Spleen (tissue), 7 donors: ENCODE results near the gene SORCS2.

Experiments
- POLR2A ChIP-seq, 3 donors: fragments of 450-650 bp; IDR thresholded peaks; one replicate each; pipeline ENCODE4 v1.5.1; 2017; ENCODE audit warnings: antibody characterized with exemption in 3 of 3, mild to moderate bottlenecking in 1 of 3
- POLR2AphosphoS5 ChIP-seq, 3 donors: sonication (generic); formaldehyde crosslinking; IDR thresholded peaks; one replicate each; pipeline ENCODE4 v1.5.1; 2017; ENCODE audit warnings: antibody characterized with exemption in 3 of 3
- TF ChIP-seq, protein P1 (sequence below), 11 experiments: fragments of 200-600 bp in 7 of 11; fragments of 450-650 bp in 4 of 11; sonication (generic) in 4 of 11; IDR thresholded peaks in 8 of 11; conservative IDR thresholded peaks in 3 of 11; 1 replicate in 7 of 11; 2 replicates in 4 of 11; pipeline versions ENCODE4 v1.4.0 to v1.8.0; 2016 to 2021; ENCODE audit warnings: antibody characterized with exemption in 11 of 11, inconsistent platforms in 4 of 11, mild to moderate bottlenecking in 1 of 11
- donor health status: DM: no; HTN: no; CAD: no; lungs with moderate emphysema.
- donor health status: DM: no; HTN: no; CAD: no.
- donor health status: DM: no; HTN: no; CAD: no.

DNA sequence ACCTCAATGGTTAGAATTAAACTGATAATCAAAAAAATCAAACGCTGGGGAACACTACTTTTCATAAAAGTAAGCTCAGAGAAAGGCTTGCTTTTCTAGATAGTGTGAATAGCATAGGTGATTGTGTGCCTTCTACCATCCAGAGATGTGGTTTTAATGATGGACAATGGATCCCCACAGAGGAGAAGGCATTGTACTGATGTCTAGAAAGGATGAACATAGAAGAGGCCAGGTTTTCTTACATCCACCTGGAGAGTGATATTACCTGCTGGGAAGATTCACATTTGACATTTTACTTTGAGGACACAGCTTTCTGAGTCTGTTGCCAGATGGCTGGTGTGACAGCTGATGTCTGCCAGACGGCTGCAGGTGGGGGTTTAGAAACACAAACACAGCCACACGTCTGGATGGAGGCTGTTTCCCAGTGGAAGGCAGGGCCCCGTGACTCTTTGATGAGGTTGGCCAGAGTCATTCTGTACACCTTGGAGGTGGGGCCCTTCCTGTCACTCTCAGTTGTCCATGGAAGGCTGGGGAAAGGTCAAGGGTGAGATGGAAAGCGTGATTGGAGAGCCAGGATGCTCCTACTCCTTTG is 128.0 kb downstream of the SORCS2 start:
- no peak for TF ChIP-seq POLR2A (IDR thresholded peaks at IDR 0.05)
- TF ChIP-seq, protein P1, sequence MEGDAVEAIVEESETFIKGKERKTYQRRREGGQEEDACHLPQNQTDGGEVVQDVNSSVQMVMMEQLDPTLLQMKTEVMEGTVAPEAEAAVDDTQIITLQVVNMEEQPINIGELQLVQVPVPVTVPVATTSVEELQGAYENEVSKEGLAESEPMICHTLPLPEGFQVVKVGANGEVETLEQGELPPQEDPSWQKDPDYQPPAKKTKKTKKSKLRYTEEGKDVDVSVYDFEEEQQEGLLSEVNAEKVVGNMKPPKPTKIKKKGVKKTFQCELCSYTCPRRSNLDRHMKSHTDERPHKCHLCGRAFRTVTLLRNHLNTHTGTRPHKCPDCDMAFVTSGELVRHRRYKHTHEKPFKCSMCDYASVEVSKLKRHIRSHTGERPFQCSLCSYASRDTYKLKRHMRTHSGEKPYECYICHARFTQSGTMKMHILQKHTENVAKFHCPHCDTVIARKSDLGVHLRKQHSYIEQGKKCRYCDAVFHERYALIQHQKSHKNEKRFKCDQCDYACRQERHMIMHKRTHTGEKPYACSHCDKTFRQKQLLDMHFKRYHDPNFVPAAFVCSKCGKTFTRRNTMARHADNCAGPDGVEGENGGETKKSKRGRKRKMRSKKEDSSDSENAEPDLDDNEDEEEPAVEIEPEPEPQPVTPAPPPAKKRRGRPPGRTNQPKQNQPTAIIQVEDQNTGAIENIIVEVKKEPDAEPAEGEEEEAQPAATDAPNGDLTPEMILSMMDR (IDR thresholded peaks at IDR 0.05 in 8 of 11, conservative IDR thresholded peaks at IDR 0.05 in 3 of 11): no peak
- no peak for TF ChIP-seq POLR2AphosphoS5 (IDR thresholded peaks at IDR 0.05)
